Skin of body (tissue), 2 donors: ENCODE data around the gene TCEA3. TPM values are rescaled to one million over a fixed set of nuclear protein-coding genes. Genes with fewer than 3 reads are reported as not detected.

Experiments used
- DNase-seq: peaks from one replicate; lab custom pipeline; 2025; lab: John Stamatoyannopoulos, UW
- total RNA-seq: library from RNA; depleted of rRNA; stranded (reverse); fragments of >200 nt; gene quantifications from one replicate; pipeline ENCODE4 v1.2.3, GENCODE V29; 2014

Gene TCEA3
- total RNA-seq = 66.2 TPM

- DNase-seq = no peak
These were observed at the start of gene TCEA3 for GRCh38 chr1:23424293-23425192. TCEA3 (minus strand) TSS chr1:23424748; CDS start chr1:23424633, 115 bp downstream.

DNA sequence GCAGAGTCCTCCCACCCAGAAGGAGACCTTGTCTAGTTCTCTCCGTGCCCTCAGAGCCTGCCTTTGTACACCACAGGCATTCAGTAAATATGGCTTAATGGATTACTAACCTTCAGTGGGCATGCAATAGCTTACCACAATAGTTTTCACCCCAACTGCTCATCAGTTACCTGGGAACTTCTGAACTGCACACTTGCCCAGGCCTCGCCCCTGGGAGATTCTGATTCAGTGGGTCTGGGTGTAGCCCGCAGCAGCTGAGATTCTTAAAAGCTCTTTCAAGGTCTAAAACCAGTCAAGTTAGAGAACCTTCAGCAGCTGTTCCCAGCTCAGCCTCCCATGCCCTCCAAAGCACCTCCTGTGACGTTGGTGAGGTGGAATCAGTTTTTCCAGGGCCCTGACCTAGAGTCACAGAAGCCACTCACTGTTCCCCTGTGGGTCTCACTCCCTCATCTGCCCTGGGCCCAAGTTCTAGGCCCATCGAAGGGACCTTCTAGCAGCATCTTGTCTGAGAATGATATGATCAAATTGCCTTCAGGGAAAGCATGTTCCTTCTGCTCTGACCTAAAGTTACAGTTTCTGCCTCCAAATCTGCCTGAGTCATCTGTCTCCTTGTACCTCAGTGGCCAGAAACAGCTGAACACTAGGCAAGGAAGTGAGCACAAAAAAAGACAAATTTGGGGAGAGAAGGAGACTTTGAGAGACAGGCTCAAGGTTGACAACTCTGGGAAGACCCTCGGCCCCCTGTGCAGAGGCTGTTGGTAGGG, 48.7 kb upstream of the TCEA3 start:
- no peak for DNase-seq

DNA sequence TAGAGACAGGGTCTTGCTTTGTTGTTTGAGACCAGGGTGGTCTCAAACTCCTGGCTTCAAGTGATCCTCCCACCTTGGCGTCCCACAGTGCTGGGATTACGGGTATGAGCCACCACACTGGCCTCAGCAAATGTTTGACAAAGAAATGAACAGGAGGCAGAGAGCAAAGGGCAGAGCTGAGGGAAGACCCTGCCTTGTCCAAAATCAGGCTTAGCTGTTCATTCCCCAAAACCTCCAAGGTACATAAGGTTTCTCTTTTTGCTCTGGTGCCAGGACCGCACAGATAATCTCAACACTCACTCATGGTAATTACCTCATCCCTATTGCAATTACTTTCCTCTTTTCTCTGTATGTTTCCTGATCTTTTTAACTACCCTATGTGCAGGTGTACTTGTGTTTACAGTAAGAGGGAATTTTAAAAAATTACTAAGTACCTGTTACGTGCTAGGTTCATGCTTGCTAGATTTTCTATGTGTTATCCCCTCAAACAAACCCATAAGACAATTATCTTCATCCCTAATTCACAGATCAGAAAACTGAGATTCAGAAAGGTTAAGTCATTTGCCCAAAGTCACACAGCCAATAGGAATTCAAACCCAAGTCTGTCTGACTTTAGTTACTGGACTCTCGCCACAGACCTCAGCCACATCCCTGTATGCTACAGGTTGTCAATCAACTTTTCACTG, 47.9 kb upstream of the TCEA3 start:
- no peak for DNase-seq

DNA sequence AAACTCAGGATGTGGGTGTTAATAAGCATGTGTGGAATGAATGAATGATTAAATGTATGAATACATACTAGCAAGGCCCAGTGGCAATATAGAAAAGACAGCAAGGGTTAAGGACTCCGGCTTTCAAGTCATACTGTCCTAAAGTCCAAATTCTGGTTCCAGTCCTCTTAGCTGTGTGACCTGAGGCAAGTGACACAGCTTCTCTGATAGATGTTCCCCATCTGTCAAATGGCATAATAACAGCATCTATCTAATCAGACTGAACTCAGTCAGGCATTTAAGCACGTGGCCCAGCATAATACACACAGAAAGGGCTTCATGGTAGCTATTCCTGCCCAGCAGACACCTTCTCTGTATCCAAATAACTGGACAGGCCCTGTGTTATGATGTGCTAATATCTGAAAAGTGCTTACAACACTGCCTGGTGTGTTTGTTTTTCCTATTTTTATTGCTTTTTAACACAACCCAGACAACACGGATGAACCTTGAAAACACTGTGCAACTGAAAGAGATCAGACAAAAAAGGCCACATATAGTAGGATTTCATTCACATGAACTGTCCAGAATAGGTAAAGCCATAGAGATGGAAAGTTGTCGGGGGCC, 47.0 kb upstream of the TCEA3 start:
- no peak for DNase-seq

GRCh38 chr1:23470282-23471070, 45.9 kb upstream of the TCEA3 start:
- DNase-seq = peak; percentile 63

- no peak for DNase-seq
These were observed 44.9 kb upstream of the TCEA3 start for GRCh38 chr1:23469372-23469982.

DNA sequence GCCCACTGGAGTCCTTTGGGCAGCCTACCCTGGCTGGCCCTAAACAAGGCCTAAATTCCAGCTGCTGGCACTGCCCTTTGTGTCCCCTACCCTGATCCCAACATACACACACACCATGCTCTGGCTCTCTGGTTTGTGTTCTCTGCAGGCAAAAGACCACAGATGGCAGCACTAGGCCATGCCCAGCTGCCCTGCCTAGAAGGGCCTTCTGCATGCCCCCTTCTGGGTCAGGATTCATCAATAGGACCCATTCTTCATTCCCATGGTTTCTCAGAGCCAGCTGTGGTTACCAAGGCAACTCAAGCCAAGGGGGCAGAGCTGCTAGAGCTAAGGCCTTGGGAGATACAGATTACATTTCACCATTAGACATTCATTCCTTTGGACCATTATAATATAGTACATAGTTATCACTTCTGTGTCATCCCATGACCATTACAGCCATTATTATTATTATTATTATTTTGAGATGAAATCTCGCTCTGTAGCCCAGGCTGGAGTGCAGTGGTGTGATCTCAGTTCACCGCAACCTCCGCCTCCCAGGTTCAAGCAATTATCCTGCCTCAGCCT, 42.0 kb upstream of the TCEA3 start:
- no peak for DNase-seq

DNA sequence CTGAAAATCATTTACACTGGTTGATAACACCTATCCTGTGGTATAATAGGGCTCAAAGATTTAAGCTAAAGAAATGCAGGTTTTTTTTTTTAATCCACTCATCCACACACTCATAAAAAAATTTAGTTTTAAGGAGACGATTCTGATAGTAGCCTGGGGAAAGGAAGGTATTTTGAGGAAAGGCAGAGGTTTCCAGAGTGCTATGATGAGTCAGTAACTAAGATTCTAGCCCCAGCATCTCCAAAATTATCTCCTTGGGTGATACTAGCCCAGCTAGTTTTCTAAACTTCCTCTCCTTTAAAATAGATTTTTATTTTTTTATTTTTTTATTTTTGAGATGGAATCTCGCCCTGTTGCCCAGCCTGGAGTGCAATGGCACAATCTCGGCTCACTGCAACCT, 38.7 kb upstream of the TCEA3 start:
- DNase-seq = no peak

DNA sequence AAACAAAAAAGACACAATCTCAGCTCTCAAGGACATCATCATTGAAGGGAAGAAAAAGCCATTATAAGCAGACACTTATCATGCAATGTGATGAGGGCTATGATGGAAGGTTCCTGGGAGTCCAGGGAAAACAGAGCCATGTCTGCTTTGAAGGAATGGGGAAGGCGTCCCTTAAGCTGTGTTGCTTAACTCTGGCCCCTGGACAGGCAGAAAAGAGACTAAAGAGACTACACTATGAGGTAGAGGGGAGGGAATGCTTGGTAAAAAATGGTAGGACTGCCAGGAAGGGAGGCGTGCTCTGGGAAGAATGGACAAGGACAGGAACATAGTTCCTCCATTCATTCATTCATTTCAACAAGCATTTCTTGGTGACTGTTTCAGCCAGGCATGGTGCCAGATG, 38.2 kb upstream of the TCEA3 start:
- DNase-seq = no peak

- no peak for DNase-seq
These were observed 36.5 kb upstream of the TCEA3 start for GRCh38 chr1:23461050-23461449.

GRCh38 chr1:23460519-23460918, 36.0 kb upstream of the TCEA3 start:
- DNase-seq = no peak

GRCh38 chr1:23459338-23459757, 34.8 kb upstream of the TCEA3 start:
- DNase-seq = no peak

DNA sequence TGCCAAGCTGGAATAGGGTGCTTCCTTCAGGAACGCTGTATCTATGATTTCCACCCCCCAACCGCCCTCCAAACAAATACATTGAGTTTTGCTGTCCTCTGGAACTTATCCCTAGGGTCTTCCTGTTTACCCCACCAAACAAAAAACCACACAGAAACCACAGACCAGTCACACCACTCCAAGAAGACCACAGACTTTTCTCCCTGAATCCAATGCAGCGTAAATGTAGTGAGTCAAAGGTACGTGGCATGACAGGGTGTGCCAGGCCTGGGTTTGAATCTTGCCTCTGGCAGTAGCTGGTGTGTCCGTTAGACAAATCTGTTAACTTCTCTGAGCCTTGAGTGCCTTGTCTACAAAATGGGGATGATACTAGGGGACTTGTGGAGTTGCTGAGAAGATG, 31.7 kb upstream of the TCEA3 start:
- no peak for DNase-seq

GRCh38 chr1:23453455-23454000, 29.0 kb upstream of the TCEA3 start:
- DNase-seq = no peak

DNA sequence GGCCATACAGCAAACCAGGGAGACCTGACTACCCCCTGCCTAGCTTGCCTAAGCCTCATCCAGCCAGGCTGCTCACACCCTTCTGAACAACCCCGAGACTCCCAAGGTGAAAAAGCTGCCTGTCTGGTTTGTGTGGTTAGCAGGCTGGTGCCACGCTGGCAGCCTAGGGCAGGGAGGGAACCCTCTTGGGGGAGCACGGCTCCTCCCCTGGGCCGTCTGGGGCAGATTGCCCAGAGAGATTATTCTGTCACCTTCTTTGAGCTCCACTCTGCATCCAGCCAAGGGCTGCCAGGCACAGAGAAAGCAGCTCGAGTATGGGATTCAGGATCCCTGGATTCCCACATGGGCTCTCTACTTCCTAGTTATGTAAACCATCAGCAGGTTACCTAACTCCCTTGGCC, 27.5 kb upstream of the TCEA3 start:
- DNase-seq = no peak

GRCh38 chr1:23451441-23451840, 26.9 kb upstream of the TCEA3 start:
- DNase-seq = no peak

DNA sequence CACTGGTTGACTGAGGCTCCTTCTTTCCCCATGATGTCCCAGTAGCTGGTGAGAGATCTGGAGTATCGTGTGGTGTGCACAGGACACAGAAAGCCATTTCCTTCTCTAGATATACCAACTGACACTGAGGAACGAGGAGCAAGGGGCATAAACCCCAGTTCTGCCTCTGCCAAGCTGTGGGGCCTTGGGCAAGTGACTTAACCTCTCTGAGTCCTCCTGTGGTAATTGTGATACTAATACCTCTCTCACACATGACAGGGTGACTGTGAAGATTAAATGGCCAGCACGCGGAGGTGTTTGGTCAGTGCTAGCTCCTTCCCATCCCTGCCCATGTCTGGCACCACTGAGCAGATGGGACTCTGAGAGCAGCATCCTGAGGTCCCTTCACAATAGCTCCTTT, 26.3 kb upstream of the TCEA3 start:
- DNase-seq = no peak

GRCh38 chr1:23449958-23450357, 25.4 kb upstream of the TCEA3 start:
- DNase-seq = no peak

- no peak for DNase-seq
These were observed 24.8 kb upstream of the TCEA3 start for GRCh38 chr1:23449306-23449705.

GRCh38 chr1:23448846-23449245, 24.3 kb upstream of the TCEA3 start:
- no peak for DNase-seq
